NCI-H446 (cell line): ENCODE results near the gene KCNH1.
"Not testable (repeated sequence)": the region's sequence is repeated elsewhere in the genome, so short reads cannot be mapped to it uniquely, and the experiment has no call there.

ENCODE experiments used
- DNase-seq, 2 experiments: peaks; one replicate each; lab custom pipeline; 2025; lab: John Stamatoyannopoulos, UW

The KCNH1 gene

DNA sequence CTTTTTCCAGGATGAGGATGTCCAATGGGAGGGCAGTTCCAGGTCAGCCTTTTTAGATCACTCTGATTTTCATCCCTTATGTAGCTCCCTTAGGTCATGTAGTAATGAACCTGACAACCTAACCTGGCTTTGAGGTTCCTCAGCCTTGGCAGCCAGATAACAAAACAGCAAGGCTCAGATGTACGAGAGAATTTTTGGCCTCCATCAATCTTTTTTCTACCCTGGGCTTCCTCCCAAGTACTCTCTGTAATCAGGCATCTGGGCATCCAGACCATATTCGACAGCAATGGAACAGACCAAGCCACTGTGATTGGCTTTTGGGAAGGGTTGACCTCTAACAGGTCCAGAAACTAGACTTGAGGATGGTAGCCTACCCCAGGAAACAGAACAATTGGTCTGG, 38.6 kb downstream of the KCNH1 start:
- DNase-seq: no peak

DNA sequence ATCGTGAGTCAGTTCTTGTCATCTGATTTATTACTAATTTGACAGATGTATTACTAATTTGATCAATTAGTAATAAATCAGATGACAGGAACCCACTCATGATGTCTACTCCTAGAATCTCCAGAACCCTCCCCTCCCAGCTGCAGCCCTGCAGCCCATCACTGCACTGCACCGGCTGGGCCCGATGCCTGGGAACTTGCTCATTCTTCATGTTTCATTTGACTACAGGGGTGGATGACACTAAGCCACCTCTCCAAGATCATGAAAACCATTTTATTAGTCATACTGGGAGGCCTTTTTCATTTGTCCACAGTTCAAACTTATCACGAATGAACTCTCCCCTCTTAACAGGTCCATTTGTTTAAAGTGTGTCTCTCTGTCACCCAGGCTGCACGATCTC, 41.0 kb downstream of the KCNH1 start:
- DNase-seq: no peak

DNA sequence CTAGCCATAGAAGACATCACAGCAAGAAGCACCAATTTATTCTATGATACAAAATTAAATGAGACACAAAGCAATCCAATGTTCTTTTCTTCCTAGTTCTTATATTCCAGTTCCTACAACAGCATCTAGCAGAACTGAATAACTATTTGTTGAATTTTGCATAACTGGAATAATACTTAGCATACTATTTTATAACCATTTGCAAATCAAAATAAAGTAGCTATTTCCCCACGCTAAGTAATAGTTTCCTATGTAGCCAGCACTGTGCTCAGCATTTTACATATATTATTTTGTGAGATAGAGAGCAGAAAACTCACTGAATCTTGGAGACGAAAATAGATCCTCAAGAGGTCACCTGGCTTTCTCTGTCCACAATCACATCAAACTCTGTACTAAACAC, 42.1 kb downstream of the KCNH1 start:
- DNase-seq: no peak

DNA sequence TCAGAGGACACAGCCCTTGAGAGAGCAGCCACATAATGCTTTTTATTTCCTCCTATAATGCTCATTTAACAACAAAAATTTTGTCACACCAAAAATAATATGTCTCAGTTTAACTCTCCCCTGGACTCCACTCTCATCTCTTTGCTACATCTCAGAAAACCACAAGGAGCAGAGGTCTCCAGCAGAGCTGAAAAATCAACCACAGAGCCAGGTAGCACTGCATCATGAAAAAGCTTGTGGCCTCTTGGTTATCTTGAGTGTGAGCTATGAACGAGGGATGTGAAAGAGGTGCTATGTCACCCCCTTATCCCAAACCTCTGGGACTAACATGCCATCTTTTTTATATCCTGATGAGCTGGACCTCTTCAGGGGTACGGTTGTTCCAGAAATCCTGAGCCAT, 44.4 kb downstream of the KCNH1 start:
- DNase-seq: no peak

DNA sequence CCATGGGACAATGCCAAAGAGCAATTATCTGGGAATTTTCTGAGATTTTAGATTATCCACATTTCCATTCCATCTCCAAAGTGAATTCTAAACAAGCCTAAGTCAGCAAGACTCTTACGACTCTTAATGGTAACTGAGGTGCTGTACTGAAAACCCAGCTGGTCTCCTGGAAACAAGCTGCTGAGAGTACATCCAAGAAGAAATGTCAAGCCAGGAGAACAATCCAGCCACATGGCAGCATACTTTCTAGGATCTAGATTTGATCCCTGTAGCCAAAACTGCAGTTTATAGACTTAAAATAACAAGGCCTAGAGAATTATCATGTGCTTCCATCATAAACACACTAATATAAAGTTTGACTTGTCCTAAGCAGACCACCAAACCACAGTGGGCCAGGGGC, 45.8 kb downstream of the KCNH1 start:
- DNase-seq: no peak

DNA sequence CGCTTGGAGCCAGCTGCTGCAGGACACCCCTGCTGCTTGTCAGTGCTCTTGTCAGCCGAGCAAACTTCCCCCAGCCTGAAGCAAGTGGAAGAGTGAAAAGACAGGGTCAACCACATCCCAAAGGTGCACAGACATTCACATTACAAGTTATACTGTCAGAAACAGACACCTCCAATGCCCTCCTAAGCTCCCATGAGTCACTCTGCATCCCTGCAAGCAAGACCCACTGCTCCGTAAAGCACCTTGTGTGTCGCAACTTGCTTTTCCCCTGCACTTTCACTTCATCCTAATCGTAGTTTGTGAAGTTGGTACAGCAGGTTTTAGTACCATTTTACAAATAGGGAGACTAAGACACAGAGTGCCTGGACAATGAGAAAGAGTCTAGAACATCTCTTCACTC, 51.1 kb downstream of the KCNH1 start:
- no peak for DNase-seq

DNA sequence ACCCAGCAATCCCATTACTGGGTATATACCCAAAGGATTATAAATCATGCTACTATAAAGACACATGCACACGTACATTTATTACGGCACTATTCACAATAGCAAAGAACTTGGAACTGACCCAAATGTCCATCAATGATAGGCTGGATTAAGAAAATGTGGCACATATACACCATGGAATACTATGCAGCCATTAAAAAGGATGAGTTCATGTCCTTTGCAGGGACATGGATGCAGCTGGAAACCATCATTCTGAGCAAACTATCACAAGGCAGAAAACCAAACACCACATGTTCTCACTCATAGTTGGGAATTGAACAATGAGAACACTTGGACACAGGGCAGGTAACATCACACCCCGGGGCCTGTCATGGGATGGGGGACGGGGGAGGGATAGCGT, 52.5 kb downstream of the KCNH1 start:
- DNase-seq: not testable (repeated sequence)

DNA sequence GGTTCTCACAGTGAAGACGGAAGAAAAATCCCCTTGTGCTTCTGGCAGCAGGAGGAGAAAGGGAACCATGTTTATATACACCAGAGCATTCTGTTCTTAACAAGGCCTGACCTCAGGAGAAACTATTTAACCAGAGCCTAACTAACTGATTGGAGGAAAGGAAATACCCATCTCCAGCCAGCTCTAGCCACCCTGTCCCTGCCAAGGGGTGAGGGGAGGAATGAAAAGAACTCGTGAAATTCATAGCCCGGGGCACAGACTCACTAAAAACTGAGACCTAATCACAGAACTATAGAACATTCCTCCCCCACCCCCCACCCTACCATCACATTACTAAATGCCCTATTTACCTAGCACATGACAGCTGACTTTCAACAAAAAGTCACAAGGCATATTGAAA, 65.0 kb downstream of the KCNH1 start:
- DNase-seq: no peak

DNA sequence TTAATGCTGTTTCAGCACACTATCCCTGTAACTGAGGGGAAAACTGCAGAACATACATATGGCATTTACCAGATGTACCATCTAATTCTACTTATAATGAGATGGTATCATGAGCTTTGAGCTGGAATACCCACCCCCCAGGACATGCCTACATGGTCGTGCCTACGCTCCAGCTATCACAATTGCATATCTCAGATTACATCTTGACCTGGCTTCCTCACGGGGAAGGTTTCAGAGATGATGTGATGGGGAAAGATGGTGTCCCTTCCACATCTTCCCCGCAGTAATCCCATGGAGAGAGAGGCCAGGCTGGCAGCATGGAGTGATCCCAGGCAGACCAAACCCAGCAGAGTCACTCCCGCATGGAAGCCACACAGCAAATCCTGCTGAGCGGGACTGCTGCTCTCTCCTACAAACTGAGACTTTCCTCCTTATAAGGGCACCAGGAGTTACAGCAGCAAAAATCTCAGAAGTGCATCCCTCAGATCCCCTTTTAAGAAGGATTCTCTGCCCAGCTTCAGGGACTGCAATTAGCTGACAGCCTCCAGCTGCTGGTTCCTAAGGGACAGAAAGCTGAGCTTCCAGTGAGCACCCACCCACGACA, 67.1 kb downstream of the KCNH1 start:
- DNase-seq: no peak

DNA sequence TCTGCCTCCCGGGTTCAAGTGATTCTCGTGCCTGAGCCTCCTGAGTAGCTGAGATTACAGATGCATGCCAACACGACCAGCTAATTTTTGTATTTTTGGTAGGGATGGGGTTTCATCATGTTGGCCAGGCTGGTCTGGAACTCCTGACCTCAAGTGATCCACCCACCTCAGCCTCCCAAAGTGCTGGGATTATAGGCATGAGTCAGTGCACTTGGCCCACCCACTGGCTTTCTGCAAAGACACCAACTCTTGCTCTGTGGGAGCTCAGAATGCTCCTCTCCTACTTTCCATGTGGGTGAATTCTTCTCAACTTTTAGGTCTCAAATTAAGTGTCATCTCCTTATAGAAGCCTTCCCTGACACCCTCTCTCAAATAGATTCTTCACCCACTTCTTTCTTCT, 92.1 kb downstream of the KCNH1 start:
- not testable (repeated sequence) for DNase-seq

DNA sequence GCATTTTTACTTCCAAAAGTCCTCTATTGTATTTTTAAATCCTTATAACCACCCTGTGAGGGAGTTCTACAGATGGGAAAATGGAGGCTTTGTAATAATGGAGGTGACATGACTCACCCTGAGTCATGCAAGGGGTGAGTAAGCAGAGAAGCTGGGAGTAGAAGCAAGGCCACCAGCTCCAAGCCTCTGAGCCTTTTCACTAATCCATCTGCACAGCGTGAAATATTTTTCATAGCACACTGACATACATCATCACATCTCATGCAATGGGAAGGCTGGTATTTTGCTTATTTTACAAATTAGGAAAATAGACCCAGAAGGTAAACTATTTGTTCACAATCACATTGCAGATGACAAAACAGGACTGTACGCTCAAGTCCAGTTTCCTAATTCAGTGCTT, 96.9 kb downstream of the KCNH1 start:
- no peak for DNase-seq

DNA sequence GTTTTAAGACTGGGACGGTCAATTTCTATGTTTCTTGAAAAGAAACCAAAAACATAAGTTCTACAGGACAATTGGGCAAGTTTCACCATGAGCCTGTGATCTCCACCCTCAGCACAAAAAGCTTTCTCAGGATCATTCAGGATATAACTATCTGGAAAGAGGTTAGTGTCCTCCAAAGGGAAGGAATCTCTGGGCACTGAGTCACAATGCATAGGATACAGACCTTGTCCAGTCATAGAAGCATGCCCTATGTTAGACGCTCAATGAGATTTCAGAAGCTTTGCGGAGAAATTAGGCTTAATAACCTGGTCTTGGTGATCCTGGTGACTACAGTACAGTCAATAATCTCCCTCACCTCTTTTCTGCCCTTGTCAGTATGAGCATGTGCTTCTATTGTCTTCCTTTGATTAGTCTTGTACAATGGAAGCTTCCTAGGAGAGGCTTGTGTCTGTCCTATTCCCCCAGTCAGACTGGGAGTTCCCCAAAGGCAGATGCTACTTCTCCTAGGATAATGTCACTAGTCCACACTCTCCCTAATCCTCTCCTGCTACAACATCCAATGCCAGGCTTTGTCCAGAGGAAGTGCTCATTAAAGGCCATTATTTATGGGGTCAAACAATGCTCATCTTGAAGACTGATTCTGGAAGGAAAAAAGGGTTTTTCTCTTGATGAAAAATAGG, 97.4 kb downstream of the KCNH1 start:
- no peak for DNase-seq

DNA sequence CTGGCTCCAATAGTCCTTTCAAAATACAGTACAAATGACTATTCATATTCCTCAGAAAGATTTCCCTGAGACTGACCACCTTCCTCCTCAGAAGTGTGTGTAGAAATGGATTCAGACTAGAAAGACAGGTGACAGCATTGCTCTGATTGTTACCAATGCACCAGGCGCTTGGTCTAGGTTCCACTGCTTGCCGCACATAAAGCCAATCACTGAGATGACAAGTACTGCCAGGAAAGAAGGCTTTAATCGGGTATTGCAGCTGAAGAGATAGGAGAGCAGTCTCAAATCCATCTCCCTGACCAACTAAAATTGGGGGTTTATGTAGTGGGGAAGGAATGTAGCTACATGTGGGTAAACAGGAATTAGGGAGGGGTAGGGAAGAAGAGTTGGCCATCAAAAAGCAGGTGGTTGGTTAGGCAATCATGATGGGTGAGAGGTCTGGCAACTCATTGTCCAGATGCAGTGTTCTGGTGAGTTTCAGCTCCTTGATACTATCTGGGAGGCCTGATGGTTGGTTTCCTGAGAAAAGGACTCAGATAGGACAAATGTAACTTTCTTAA, 98.0 kb downstream of the KCNH1 start:
- no peak for DNase-seq

DNA sequence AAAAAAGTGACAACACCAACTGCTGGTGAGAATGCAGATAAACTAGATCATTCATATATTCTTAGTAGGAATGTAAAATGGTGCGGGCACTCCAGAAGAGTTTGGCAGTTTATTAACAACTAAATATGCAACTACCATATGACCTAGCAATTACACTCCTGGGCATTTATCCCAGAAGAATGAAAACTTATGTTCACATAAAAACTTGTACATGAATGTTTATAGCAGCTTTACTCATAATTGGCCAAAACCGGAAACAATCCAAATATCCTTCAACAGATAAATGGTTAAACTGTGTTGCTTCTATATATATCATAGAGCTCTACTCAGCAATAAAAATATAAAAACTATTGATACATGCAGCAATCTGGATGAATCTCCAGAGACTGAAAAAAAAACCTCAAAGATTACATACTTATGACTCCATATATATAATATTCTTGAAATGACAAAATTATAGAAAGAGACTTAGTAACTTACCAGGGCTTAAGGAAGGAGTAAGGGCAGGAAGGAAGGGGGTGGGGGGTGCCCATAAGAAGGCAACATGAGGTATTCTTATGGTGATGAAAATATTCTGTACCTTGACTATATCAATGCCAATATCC, 99.9 kb downstream of the KCNH1 start:
- DNase-seq: no peak

DNA sequence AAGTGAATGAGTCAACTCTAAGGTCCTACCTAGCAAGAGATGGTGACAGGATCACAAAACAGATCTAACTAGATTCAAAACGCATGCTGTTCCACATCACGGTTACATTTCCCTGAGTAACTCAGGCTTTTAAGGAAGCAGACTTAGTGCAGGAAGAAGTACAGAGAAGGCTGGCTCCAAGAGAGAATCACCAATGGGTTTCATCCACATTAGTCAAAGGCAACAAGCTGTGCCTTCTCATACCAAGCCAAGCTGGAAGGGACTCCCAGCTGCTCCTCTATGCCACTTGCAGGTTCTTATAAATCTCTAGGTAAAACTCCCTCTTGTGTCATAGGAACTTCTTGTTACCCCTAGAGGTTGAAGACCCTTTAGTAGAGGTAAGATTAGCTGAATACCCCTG, 109.0 kb downstream of the KCNH1 start:
- DNase-seq: no peak

DNA sequence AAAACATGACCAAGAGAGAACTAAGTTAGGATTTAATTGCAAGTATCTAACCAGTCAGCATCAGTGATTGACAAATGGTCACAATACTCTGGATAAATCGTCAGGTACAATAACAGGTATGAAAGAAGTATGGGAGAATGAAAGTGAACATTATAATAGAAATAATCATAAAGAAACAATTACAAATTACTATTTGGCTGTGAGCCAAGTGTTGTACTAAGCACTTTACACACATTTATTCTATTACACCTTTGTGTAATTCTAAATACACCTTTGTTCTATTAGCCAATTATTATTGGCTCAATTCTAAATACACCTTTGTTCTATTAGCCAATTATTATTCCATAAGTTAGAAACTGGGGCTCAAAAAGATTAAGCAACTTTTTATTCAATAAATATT, 114.7 kb downstream of the KCNH1 start:
- no peak for DNase-seq

DNA sequence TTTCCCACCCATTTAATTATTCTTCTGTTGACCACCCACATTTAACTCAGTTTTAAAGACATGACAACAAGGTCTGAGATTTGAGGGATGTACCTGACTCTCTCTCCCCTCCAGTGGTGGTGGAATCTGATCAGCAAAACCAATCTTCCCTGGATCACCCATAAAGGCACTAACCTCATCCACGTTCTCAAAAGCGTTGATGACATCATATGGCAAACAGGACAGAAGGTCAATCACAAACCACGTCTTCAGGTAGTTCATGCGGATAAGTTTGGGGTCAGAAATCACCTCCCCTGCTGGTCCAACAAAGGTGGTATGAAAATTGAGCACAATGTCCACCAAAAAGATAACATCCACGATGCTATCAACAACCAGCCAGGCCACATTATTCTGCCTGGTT, 115.3 kb downstream of the KCNH1 start:
- DNase-seq: no peak

DNA sequence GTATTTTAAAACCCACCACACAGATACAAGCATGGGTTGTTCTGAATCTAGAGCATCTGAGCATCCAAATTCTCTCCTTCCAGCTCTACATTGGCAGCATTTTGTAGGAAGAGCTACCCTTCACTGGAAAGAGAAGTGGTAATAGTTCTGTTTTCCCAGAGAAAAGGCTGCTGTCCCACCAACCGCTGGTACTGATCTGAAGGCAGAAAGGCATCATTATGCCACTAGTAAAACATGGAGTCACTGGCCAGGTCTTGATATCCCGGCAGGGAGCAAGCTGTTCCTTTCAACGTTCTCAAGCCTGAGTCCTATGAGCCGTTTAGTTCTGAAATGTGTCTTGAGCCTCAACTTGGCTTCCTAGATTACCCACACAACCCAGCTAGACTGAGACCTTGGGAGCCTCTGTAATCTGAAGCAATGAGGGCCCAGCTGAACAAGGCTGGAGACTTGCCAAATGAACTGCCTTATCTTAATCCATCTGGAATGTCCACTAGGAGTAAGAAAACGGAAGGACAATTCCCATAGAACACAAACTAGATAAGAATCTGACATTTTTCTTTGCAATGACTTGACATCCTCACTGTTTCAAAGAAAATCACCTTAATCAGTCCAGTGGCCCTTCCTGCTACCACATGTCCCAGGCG, 116.8 kb downstream of the KCNH1 start:
- DNase-seq: no peak

DNA sequence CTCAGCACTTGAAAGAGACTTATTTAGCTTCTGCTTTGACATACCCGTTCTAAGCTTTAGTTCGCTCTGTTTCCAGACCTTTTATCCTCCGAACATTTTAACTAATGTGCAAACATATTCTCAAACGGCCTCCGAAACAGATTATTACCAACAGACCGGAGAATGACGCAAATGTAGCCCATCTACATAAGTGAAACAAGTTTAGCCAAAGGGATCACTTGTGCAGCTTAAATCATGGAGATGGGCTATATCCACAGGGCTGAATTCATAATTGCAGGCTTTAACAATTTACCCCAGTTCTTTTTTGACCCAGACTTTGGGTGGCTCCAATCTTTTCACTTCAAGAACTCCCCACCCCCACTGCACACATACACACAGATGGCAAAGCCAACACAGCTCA, 119.7 kb downstream of the KCNH1 start:
- no peak for DNase-seq

DNA sequence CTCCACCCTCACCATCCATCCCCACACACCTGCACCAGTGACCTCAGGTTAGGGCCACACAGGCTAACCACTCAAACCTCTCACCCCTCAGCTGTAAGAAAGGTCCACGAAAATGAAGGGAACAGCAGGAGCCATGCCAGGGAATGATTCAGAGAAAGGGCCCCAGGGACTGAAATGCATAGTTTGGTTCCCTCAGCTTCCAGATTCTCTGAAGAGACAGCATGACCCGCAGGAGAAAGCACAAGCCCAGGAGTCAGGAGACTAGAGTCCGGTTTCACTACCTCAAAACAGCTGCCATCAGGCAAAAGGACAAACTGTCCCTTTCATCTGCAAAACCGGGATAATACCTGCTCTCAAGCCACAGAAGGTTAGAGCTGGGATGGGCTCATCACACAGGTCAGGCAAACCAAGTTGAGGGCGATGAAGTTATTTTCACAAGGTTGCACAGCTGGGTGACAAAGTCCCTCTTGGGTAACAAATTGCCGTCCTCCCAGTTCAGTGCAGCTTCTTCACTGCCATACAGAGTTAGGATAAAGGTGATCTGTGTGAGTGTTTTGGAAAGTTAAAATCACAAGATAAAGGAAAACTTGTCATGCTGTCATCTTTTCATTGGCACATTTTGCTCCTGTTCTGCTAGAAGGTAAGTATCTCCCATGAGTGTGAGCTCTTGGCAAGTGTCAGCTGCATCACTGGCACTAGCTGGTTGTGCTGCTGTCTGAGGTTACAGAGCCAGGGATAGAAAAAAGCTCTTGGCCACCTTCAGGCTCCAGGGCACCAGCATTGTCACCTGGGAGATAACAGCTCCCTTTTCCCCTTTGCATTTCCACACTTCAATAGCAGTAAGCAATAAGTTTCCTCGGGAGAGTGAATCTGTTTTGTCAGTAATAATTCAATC, 120.4 kb downstream of the KCNH1 start:
- DNase-seq: no peak

DNA sequence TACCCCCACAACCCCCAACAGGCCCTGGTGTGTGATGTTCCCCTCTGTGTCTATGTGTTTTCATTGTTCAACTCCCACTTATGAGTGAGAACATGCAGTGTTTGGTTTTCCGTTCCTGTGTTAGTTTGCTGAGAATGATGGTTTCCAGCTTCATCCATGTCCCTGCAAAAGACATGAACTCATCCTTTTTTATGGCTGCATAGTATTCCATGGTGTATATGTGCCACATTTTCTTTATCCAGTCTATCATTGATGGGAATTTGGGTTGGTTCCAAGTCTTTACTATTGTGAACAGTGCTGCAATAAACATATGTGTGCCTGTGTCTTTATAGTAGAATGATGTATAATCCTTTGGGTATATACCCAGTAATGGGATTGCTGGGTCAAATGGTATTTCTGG, 122.8 kb downstream of the KCNH1 start:
- DNase-seq: not testable (repeated sequence)

DNA sequence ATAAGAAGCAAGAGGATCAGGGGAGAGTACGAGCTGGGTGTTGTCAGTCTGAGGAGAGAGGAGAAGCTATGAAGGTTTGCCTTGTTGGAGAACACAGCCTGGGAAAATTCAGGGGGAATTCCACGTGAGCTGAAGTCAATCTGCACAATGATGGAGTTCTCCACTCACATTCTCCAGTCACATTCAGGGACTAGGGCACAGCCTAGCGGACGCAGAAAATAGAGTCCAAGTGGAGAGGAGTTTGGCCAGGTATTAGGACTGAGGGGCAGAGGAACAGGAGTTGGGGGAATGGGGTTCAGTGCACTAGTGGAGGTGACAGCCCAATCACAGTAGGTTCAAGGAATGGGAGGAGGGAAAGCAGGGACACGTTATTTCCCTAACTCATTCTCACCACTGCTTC, 124.0 kb downstream of the KCNH1 start:
- no peak for DNase-seq
